Naive B cell (primary cell): ENCODE measurements around the gene C17orf100. TPM values are rescaled to one million over a fixed set of nuclear protein-coding genes. Genes with fewer than 3 reads are reported as not detected.

Source experiments
- ATAC-seq, 2 donors: fragments of 150-1000 bp; cut with Tn5 transposase; 2 replicates each; pipeline ENCODE4 v1.10.0; 2021; ENCODE audit warnings: low read depth in 2 of 2, mild to moderate bottlenecking in 2 of 2, moderate library complexity in 2 of 2
- DNase-seq: peaks from one replicate; pipeline ENCODE4 v3.0.0; 2022
- H3K27ac Mint-ChIP-seq, 6 donors: one replicate each; pipeline ENCODE4 v1.8.0; 2020 to 2022; ENCODE audit warnings: mild to moderate bottlenecking in 6 of 6, mixed read lengths in 6 of 6, moderate library complexity in 5 of 6, inconsistent platforms in 2 of 6
- H3K27me3 Mint-ChIP-seq, 3 donors: one replicate each; pipeline ENCODE4 v1.8.0; 2021 to 2022; ENCODE audit warnings: mixed read lengths in 3 of 3, mild to moderate bottlenecking in 1 of 3
- H3K36me3 Mint-ChIP-seq, 2 donors: one replicate each; pipeline ENCODE4 v1.8.0; 2020 to 2022; ENCODE audit warnings: mixed read lengths in 2 of 2, inconsistent platforms in 1 of 2, mild to moderate bottlenecking in 1 of 2
- H3K4me1 Mint-ChIP-seq, 3 donors: one replicate each; pipeline ENCODE4 v1.8.0; 2020 to 2022; ENCODE audit warnings: mixed read lengths in 3 of 3, inconsistent platforms in 1 of 3, mild to moderate bottlenecking in 1 of 3, moderate library complexity in 1 of 3
- H3K4me3 Mint-ChIP-seq, 8 donors: one replicate each; pipeline ENCODE4 v1.8.0; 2020 to 2022; ENCODE audit warnings: mild to moderate bottlenecking in 8 of 8, mixed read lengths in 8 of 8, moderate library complexity in 8 of 8, inconsistent platforms in 2 of 8
- H3K9me3 Mint-ChIP-seq, 7 donors: one replicate each; pipeline ENCODE4 v1.8.0; 2020 to 2022; ENCODE audit warnings: mixed read lengths in 7 of 7, mild to moderate bottlenecking in 5 of 7, inconsistent platforms in 2 of 7, moderate library complexity in 1 of 7
- polyA plus RNA-seq, 6 donors: library from polyadenylated mRNA; unstranded; fragments of 300-500 nt; fragmentation: Illumina TruSeq; gene quantifications; one replicate each; pipeline ENCODE4 v1.2.3, GENCODE V29; 2021; ENCODE audit warnings: low read depth in 6 of 6

C17orf100 gene
- 10 to 100 TPM in 3 of 6 donors, 1 to 10 TPM in 3; 6.6 to 16.8 (median 9.7) TPM for polyA plus RNA-seq

DNA sequence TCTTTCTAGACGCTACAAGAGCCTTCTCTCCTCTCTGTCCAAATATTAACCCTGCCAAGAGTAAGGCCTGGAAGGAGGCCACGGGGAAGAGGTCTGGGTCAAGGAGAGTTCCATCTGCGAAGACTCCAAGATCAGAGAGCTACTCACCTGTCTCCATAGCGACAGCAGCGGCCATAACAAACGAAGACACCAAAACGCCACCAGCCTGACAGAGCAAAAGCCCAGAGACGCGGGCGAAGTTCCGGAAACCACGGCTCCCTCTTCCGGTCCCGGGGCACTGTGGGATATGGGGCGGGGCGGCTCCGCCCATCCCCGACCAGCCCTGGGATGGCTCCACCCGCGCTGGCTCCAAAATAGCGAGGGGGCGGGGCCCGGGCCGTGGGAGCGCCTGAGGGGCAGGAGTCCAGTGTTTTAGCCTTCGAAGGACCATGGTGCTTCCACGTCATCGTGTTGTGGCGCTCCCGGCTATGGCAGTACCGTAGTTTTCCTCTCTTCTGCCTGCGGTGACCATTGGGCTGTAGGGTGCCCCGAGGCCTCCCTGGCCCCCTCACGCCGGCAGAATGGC is at the start of gene C17orf100, which contains the start of gene MED31:
Gene C17orf100, plus strand, starts transcription at position 409 of the 565 bp plus-strand sequence. Its CDS starts 152 bp downstream, at position 561.
Gene MED31, minus strand, starts transcription at position 252 of the 565 bp plus-strand sequence. Its CDS starts 77 bp downstream, at position 175.
- H3K9me3 Mint-ChIP-seq, result no peaks in the 10 kb centered on the region

DNA sequence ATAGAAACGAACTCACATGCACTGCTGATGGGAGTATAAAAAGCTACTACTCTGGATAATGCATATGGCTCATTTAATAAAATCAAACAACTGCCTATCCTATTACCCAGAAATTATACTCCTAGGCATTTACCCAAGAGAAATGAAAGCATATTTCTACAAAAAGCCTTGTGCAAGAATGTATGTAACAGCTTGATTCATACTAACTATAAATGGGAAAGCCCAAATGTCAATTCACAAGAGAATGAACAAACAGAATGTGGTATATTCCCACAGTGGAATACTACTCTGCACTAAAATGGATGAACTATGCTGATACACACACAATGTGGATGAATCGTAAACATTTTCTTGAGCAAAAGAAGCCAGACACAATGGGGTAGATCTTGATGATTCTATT is 49.4 kb upstream of the C17orf100 start:
- Mint-ChIP-seq H3K27ac (no peak overlapping the region), H3K4me1 (peaks cover 11 to 17% (median 13%) of the 10 kb centered on the region in 3 donors), H3K27me3 (no peaks in the 10 kb centered on the region), H3K4me3 (no peak overlapping the region), H3K9me3 (no peaks in the 10 kb centered on the region), H3K36me3 (peaks cover 13 to 16% of the 10 kb centered on the region in 2 donors)
- ATAC-seq (no peak), DNase-seq (no peak)

More for the DNA sequence above, at the start of gene C17orf100, which contains the start of gene MED31:
- ATAC-seq (peak; percentile 87 to 88), DNase-seq (peak; percentile 92)
- no peaks in the 10 kb centered on the region for H3K36me3 Mint-ChIP-seq
- peak within 1 kb of the TSS; percentile 98 to 100 (median 99) for H3K27ac Mint-ChIP-seq
- H3K27me3 Mint-ChIP-seq, result no peaks in the 10 kb centered on the region
- H3K4me1 Mint-ChIP-seq, result peaks cover 38 to 70% (median 68%) of the 10 kb centered on the region in 3 donors
- H3K4me3 Mint-ChIP-seq, result peak within 1 kb of the TSS; percentile 89 to 100 (median 97)

DNA sequence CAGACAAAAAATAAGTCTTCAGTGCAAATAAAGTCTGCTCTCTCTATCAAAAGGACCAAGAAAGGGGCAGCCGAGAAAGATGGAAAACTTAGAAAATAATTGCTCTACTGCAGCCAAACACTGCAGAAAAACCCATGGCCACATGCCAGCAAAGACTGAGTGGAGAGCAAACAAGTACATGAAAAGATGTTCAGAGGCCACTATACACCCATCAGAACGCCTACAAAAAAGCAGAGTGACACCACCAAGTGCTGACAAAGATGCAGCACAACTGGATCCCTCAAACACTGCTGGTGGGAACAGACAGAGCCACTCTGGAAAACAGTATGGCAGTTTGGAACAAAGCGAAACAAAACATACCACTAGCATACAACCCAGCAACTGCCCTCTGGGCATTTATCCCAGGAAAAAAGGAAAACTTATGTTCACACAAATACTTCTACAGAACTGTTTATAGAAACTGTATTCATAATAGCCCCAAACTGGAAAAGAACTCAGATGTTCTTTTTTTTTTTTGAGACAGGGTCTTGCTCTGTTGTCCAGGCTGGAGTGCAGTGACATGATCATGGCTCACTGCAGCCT is 47.7 kb upstream of the C17orf100 start:
- Mint-ChIP-seq H3K27me3 (no peaks in the 10 kb centered on the region), H3K9me3 (no peaks in the 10 kb centered on the region), H3K36me3 (peaks cover 16 to 26% of the 10 kb centered on the region in 2 donors), H3K4me3 (no peak overlapping the region), H3K4me1 (peaks cover 11 to 13% (median 13%) of the 10 kb centered on the region in 3 donors), H3K27ac (no peak overlapping the region)
- ATAC-seq, result no peak
- no peak for DNase-seq

DNA sequence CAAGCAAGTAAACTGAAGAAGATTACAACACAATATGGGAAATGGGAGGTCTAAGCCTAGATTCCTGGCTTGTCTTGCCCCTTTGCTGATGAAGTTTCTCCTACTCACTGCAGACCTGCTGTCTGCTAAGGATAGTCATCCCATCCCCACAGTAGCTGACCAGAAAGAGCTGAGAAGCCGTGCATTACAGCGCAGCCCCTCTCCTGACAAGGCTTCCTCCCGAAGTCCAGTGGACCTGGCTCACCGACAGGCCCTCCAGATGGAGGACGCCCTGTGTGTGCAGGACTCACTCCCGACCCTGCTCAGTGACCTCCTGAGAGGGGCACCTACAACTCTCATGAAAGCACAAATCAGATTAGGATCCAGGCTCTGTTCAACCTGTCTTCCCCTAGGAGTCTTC is 46.4 kb upstream of the C17orf100 start:
- no peak for DNase-seq
- H3K27ac Mint-ChIP-seq, result peak overlapping the region in 1 of 6 donors; percentile 11
- H3K4me1 Mint-ChIP-seq, result peaks cover under 1 to 2% (median under 1%) of the 10 kb centered on the region in 3 donors
- no peaks in the 10 kb centered on the region for H3K27me3 Mint-ChIP-seq
- H3K36me3 Mint-ChIP-seq, result peaks cover 21 to 34% of the 10 kb centered on the region in 2 donors
- no peak overlapping the region for H3K4me3 Mint-ChIP-seq
- no peak for ATAC-seq
- H3K9me3 Mint-ChIP-seq, result no peaks in the 10 kb centered on the region

DNA sequence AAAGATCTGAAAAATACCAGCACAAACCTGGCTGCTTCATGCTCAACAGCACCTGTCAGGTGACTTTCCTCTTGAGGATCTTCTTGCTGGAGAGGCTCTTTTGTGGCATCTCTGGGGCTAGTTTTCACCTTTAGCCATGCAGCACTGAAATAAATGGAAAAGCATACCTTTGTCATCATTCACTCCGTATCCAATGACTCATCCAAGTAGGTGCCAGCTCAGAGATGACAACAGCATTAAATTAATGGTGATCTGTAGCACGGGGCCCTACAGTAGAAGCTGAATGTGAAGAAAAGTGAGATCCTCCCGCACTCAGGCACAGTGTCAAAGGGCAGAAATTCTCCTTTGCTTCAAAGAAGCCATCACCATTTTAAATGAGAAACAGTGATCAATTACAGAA is 43.2 kb upstream of the C17orf100 start:
- Mint-ChIP-seq H3K4me1 (no peaks in the 10 kb centered on the region), H3K36me3 (peaks cover 31 to 34% of the 10 kb centered on the region in 2 donors), H3K4me3 (no peak overlapping the region), H3K27me3 (no peaks in the 10 kb centered on the region), H3K27ac (no peak overlapping the region), H3K9me3 (no peaks in the 10 kb centered on the region)
- DNase-seq (no peak), ATAC-seq (no peak)

DNA sequence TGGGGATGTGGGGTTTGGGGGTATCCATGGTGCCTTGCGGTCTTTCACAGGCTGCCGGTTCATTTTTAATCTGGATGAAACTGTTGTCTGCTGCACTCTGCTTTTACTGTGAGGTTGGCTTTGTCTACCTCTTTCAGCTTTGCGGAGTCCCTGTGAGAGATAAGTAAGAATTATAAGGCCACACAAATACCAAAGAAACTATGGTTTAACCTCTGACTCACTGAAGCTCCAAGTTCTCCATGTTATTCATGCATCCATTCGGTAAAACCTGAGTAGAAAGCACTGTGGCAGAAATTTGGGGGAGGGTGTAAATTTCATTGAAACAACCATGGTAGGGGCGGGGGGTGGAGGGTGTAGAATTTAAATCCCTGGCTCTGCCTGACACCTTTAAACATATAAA is 41.6 kb upstream of the C17orf100 start:
- no peaks in the 10 kb centered on the region for H3K9me3 Mint-ChIP-seq
- DNase-seq (no peak), ATAC-seq (no peak)
- no peaks in the 10 kb centered on the region for H3K27me3 Mint-ChIP-seq
- no peak overlapping the region for H3K4me3 Mint-ChIP-seq
- H3K4me1 Mint-ChIP-seq, result no peaks in the 10 kb centered on the region
- H3K27ac Mint-ChIP-seq, result no peak overlapping the region
- peaks cover 34% of the 10 kb centered on the region in 2 donors for H3K36me3 Mint-ChIP-seq

DNA sequence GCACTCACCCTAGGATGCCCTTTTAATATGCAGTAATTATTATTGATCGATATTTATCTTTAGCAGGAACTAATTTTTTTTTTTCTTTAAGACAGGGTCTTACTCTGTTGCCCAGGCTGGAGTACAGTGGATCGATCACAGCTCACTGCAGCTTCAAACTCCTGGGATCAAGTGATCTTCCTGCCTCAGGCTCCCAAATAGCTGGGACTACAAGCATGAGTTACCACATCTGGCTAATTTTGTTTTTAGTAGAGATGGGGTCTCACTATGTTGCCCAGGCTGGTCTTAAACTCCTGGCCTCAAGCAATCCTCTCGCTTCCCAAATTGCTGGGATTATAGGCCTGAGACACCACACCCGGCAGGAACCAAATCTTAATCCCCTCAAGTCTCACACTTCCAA is 40.3 kb upstream of the C17orf100 start:
- H3K4me3 Mint-ChIP-seq, result no peak overlapping the region
- peaks cover 25 to 34% of the 10 kb centered on the region in 2 donors for H3K36me3 Mint-ChIP-seq
- no peak overlapping the region for H3K27ac Mint-ChIP-seq
- no peak for ATAC-seq
- no peaks in the 10 kb centered on the region for H3K27me3 Mint-ChIP-seq
- no peaks in the 10 kb centered on the region for H3K4me1 Mint-ChIP-seq
- no peak for DNase-seq
- no peaks in the 10 kb centered on the region for H3K9me3 Mint-ChIP-seq

DNA sequence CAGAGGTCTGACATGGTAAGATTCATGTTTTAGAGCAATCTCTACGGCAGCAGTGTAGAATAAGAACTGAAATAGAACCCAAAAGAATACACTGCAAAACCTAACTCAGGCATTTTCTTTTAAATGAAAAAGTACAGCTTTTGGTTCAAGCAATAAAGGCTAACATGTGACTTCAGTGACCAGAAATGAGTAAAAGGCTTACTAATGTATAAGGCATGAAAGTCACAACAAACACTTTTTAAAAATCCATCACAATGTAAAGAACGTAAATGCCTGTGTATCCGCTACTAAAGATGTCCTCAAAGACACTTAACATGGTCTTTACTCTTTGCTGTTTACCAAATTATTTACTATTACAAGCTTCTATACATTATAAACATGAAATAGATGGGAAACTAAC is 27.6 kb upstream of the C17orf100 start:
- Mint-ChIP-seq H3K36me3 (peaks cover 25 to 29% of the 10 kb centered on the region in 2 donors), H3K27ac (no peak overlapping the region), H3K4me1 (no peaks in the 10 kb centered on the region), H3K27me3 (no peaks in the 10 kb centered on the region), H3K4me3 (no peak overlapping the region), H3K9me3 (no peaks in the 10 kb centered on the region)
- ATAC-seq, result no peak
- DNase-seq, result no peak

DNA sequence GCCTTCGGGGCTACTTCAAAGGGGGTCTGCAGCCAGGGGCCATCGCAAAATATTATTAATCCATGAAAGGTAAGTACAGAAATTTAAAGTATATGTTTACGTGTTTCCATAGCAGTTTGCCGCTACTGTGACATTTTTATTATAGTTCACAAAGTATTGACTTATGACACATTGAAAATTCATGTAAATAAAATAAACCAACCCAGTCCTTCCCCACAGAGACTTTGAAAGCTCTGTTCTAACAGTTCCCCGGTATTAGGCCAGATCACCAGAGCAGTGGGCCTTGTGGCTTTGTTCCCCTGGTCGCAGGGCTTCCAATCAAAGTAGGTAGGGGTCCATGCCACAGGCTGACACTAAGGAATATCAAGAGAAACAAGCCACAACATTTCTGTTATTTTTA is 24.9 kb upstream of the C17orf100 start:
- H3K36me3 Mint-ChIP-seq, result peaks cover 26 to 34% of the 10 kb centered on the region in 2 donors
- ATAC-seq (no peak), DNase-seq (no peak)
- H3K27me3 Mint-ChIP-seq, result no peaks in the 10 kb centered on the region
- H3K4me3 Mint-ChIP-seq, result no peak overlapping the region
- no peaks in the 10 kb centered on the region for H3K9me3 Mint-ChIP-seq
- peak overlapping the region in 1 of 6 donors; percentile 34 for H3K27ac Mint-ChIP-seq
- peaks cover 0 to 8% (median 5%) of the 10 kb centered on the region in 3 donors for H3K4me1 Mint-ChIP-seq

DNA sequence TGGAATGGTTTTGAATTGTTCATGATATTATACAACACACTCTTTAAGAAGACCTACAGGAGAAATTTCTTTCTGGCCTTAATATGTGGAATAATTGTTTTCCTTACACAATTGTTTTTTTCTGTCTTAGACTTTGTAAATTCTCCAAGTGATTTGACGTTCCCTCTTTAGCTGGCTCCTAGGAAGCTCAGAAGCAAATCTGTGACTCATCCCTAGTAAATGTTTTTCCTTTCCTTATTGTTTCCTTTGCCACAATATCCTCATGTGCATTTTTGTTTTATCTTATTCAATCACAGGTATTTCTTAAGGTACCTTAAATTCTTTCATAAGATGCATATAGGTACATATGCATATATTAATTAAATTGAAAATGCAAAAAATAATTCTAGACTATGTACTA is 24.5 kb upstream of the C17orf100 start:
- H3K9me3 Mint-ChIP-seq, result no peaks in the 10 kb centered on the region
- peak overlapping the region in 1 of 6 donors; percentile 24 for H3K27ac Mint-ChIP-seq
- H3K36me3 Mint-ChIP-seq, result peaks cover 26 to 37% of the 10 kb centered on the region in 2 donors
- H3K4me3 Mint-ChIP-seq, result peak overlapping the region in 1 of 8 donors; percentile 3
- H3K4me1 Mint-ChIP-seq, result peaks cover 0 to 8% (median 5%) of the 10 kb centered on the region in 3 donors
- DNase-seq, result no peak
- no peaks in the 10 kb centered on the region for H3K27me3 Mint-ChIP-seq
- no peak for ATAC-seq

DNA sequence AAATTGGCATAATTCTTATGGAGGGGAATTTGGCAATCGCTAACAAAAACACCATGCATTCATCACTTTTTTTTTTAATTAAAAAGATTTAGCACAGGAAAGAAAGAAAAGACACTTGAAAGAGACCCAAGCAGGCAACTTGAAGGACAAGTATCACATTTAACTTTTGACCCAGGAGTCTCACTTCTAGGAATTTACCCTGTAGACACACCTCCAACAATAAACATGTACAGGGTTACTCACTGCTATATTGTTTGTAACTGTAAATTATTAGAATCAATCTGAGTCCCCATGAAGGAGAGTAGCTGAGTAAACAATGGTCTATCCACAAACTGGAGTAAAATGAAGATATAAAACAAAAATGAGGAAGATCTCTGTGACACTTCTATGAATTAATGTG is 21.2 kb upstream of the C17orf100 start:
- Mint-ChIP-seq H3K4me3 (no peak overlapping the region), H3K27ac (no peak overlapping the region), H3K36me3 (peaks cover 43 to 63% of the 10 kb centered on the region in 2 donors), H3K9me3 (peaks cover 0 to 2% (median 0%) of the 10 kb centered on the region in 7 donors), H3K27me3 (no peaks in the 10 kb centered on the region), H3K4me1 (peaks cover 0 to 8% (median 5%) of the 10 kb centered on the region in 3 donors)
- DNase-seq, result no peak
- no peak for ATAC-seq

DNA sequence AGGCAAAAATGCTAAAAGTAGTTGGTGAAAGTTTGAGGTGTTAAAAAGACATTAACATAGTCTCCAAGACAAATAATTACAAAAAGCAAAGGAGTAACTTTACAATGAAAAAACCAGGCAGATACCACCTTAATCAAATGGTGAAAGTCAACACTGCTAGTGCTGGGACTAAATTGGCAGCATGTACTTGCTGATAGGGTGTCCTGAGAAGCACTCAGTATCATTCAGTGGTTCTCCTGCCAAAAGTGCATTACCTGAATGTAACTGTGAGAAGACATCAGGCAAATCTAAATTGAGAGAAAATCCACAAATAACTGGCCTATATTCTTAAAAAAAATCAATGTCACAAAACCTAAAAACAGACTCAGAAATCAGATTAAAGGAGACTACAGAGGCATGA is 19.0 kb upstream of the C17orf100 start:
- H3K27ac Mint-ChIP-seq, result no peak overlapping the region
- peaks cover 1 to 19% (median 12%) of the 10 kb centered on the region in 3 donors for H3K4me1 Mint-ChIP-seq
- H3K36me3 Mint-ChIP-seq, result peaks cover 33 to 54% of the 10 kb centered on the region in 2 donors
- no peaks in the 10 kb centered on the region for H3K27me3 Mint-ChIP-seq
- ATAC-seq, result no peak
- H3K9me3 Mint-ChIP-seq, result peaks cover 0 to 2% (median 0%) of the 10 kb centered on the region in 7 donors
- DNase-seq, result no peak
- H3K4me3 Mint-ChIP-seq, result no peak overlapping the region

DNA sequence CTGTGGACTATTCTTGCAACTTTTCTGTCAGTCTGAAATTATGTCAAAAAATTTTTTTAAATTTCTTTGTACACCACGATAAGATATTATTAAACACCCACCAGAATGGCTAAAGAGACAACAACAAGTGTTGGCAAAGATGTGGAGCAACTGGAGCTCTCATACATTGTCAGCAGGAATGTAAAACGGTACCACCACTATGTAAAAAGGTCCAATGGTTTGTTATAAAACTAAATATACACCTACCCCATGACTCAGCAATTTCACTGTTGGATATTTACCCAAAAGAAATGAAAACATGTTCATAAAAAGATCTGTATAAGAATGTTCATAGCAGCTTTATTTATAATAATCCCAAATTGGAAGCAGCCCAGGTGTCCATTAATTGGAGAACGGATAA is 18.3 kb upstream of the C17orf100 start:
- Mint-ChIP-seq H3K27ac (no peak overlapping the region), H3K9me3 (peaks cover 0 to 2% (median 0%) of the 10 kb centered on the region in 7 donors), H3K4me3 (no peak overlapping the region), H3K27me3 (no peaks in the 10 kb centered on the region), H3K4me1 (peaks cover 5 to 26% (median 20%) of the 10 kb centered on the region in 3 donors), H3K36me3 (peaks cover 25 to 47% of the 10 kb centered on the region in 2 donors)
- no peak for DNase-seq
- no peak for ATAC-seq

DNA sequence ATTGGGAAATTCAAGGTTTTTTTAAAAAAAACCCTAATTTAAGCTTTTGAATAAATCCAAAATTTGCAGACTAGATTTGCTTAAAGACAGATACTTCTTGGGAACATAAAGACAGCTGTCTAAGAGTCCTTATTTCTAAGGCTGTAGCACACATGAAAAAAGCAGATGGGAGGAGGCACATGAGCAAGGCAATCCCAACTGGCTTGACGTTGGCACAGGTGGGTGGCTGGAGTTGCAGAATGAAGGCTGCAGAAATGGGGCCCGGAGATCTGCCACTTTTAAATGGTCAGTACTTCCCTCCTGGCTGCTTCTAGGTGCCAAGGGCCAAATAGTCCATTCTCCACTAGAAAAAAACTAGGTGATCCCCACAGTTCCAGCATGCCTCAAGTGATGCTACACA is 15.5 kb upstream of the C17orf100 start:
- ATAC-seq (no peak), DNase-seq (no peak)
- Mint-ChIP-seq H3K4me3 (peak overlapping the region in 2 of 8 donors; percentile 70 to 95), H3K27ac (peak overlapping the region in 2 of 6 donors; percentile 8 to 41), H3K4me1 (peaks cover 25 to 43% (median 43%) of the 10 kb centered on the region in 3 donors), H3K9me3 (peaks cover 0 to 2% (median 0%) of the 10 kb centered on the region in 7 donors), H3K27me3 (no peaks in the 10 kb centered on the region), H3K36me3 (peaks cover 18 to 34% of the 10 kb centered on the region in 2 donors)
